Naive thymus-derived CD4-positive, alpha-beta T cell (primary cell): Measurements from ENCODE around the gene PSMB7. TPM values are rescaled to one million over a fixed set of nuclear protein-coding genes. Genes with fewer than 3 reads are reported as not detected.
A peak's percentile ranks its signal among the peaks of the same experiment; 100 is the strongest.

Experiments used
- ATAC-seq: fragments of 150-1000 bp; cut with Tn5 transposase; 2 replicates; pipeline ENCODE4 v1.10.0; 2021; ENCODE audit warnings: mild to moderate bottlenecking, moderate library complexity
- CTCF ChIA-PET: fragments of 350-600 bp; sonication (Branson Sonifier 250); formaldehyde crosslinking; loops from one replicate; lab custom pipeline; 2021; ENCODE audit warnings: antibody characterized with exemption; lab: Charles Lee
- POLR2A ChIA-PET: fragments of 350-600 bp; sonication (Branson Sonifier 250); formaldehyde crosslinking; loops from one replicate; lab custom pipeline; 2021; ENCODE audit warnings: antibody characterized with exemption, inconsistent platforms; lab: Charles Lee
- DNase-seq, 9 donors: peaks; one replicate each; pipeline versions ENCODE4 v3.0.0 to v3.0.0-alpha.2; 2020 to 2022; ENCODE audit warnings: mixed read lengths in 1 of 9
- H3K27ac ChIP-seq: one replicate; pipeline ENCODE4 v1.7.0; 2013; ENCODE audit warnings: mild to moderate bottlenecking, low read depth, low read length, moderate library complexity
- H3K27me3 ChIP-seq, 2 donors: one replicate each; pipeline ENCODE4 v1.7.0; 2013; ENCODE audit warnings: low read length in 2 of 2, mild to moderate bottlenecking in 2 of 2, moderate library complexity in 2 of 2; ENCODE audit not compliant: control insufficient read depth in 2 of 2, insufficient read depth in 2 of 2
- H3K36me3 ChIP-seq, 3 experiments: 1 replicate in 2 of 3; 2 replicates in 1 of 3; pipeline ENCODE4 v1.7.0; 2013; ENCODE audit warnings: low read length in 3 of 3, mild to moderate bottlenecking in 3 of 3, moderate library complexity in 1 of 3; ENCODE audit not compliant: insufficient read depth in 3 of 3, control insufficient read depth in 2 of 3
- H3K4me1 ChIP-seq, 2 donors: one replicate each; pipeline ENCODE4 v1.7.0; 2013; ENCODE audit warnings: low read length in 2 of 2, mild to moderate bottlenecking in 2 of 2, moderate library complexity in 1 of 2; ENCODE audit not compliant: control insufficient read depth in 2 of 2, insufficient read depth in 2 of 2
- H3K4me3 ChIP-seq: 2 replicates; pipeline ENCODE4 v1.7.0; 2013; ENCODE audit warnings: mild to moderate bottlenecking, low read length
- H3K9me3 ChIP-seq, 3 experiments: 1 replicate in 2 of 3; 2 replicates in 1 of 3; pipeline ENCODE4 v1.7.0; 2013; ENCODE audit warnings: low read length in 3 of 3; ENCODE audit not compliant: control insufficient read depth in 2 of 3
- H3K27ac Mint-ChIP-seq, 9 donors: one replicate each; pipeline ENCODE4 v1.8.0; 2020 to 2022; ENCODE audit warnings: mixed read lengths in 9 of 9, mild to moderate bottlenecking in 8 of 9, moderate library complexity in 5 of 9, inconsistent platforms in 2 of 9
- H3K27me3 Mint-ChIP-seq, 5 donors: one replicate each; pipeline ENCODE4 v1.8.0; 2021 to 2022; ENCODE audit warnings: mixed read lengths in 5 of 5, mild to moderate bottlenecking in 1 of 5
- H3K36me3 Mint-ChIP-seq, 5 donors: one replicate each; pipeline ENCODE4 v1.8.0; 2020 to 2022; ENCODE audit warnings: mixed read lengths in 5 of 5, mild to moderate bottlenecking in 3 of 5, inconsistent platforms in 1 of 5
- H3K4me1 Mint-ChIP-seq, 7 donors: one replicate each; pipeline ENCODE4 v1.8.0; 2020 to 2022; ENCODE audit warnings: mixed read lengths in 7 of 7, mild to moderate bottlenecking in 3 of 7, inconsistent platforms in 1 of 7
- H3K4me3 Mint-ChIP-seq, 10 donors: one replicate each; pipeline ENCODE4 v1.8.0; 2020 to 2022; ENCODE audit warnings: mild to moderate bottlenecking in 10 of 10, mixed read lengths in 10 of 10, moderate library complexity in 6 of 10, inconsistent platforms in 2 of 10
- H3K9me3 Mint-ChIP-seq, 11 donors: one replicate each; pipeline ENCODE4 v1.8.0; 2020 to 2022; ENCODE audit warnings: mixed read lengths in 11 of 11, mild to moderate bottlenecking in 4 of 11, inconsistent platforms in 1 of 11, moderate library complexity in 1 of 11
- intact Hi-C, 2 donors: fragments of 100-400 bp; cut with micrococcal nuclease; formaldehyde crosslinking; loops; one replicate each; pipeline ENCODE4 v1.15.1; 2023
- polyA plus RNA-seq, 2 donors: library from polyadenylated mRNA; unstranded; fragments of 300-500 nt; fragmentation: Illumina TruSeq; gene quantifications; one replicate each; pipeline ENCODE4 v1.2.3, GENCODE V29; 2021
- total RNA-seq, 6 experiments: library from RNA in 5 of 6; stranded (reverse) in 5 of 6; gene quantifications; 1 replicate in 5 of 6; 2 replicates in 1 of 6; pipeline ENCODE4 v1.2.3 and lab custom pipeline; 2021 to 2026

PSMB7 gene
- total and polyA plus RNA-seq, 7 experiments from 2014 or later, result 59.4 to 203 (median 73.9) TPM

DNA sequence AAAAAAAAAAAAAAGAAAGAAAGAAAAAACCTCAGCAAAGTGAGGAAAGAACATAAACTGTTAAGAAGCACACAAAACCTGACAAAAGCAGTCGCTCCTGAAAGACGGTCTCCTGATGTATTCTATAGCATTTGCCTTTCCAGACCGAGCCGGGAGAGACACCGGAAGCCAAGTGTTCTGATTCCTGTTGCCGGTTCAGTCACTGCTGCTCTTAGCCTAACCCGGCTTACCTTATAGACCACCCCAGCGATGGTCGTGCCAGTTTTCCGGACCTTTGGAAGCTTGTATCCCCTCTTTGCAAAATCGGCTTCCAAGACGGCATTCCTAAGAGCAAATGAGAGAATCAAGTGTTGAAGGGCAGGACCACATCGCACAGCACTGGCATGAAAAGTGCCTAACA is 630 bp downstream of the PSMB7 start:
- no peak for DNase-seq
- H3K4me1 Mint-ChIP-seq, result peaks cover 16 to 48% (median 40%) of the 10 kb centered on the region in 7 donors
- peaks cover 0 to 5% (median 2%) of the 10 kb centered on the region in 11 donors for H3K9me3 Mint-ChIP-seq
- peaks cover 9 to 41% (median 28%) of the 10 kb centered on the region in 5 donors for H3K36me3 Mint-ChIP-seq
- intact Hi-C loops, result loop anchor here (1.0 to 10.0 kb wide), 8 partner anchors 244 to 1150 kb away; partner anchors contain the start of genes ARPC5L (in 1 of the 2), DENND1A (in 1 of the 2), GOLGA1 (in 1 of the 2) and NR6A1 (in 1 of the 2)
- no peaks in the 10 kb centered on the region for H3K9me3 ChIP-seq
- peak overlapping the region; percentile 78 for H3K27ac ChIP-seq
- POLR2A ChIA-PET, result no interaction called here
- H3K27ac Mint-ChIP-seq, result peak overlapping the region; percentile 82 to 98 (median 94)
- H3K4me3 ChIP-seq, result peak overlapping the region; percentile 75
- ATAC-seq, result no peak
- no peaks in the 10 kb centered on the region for H3K27me3 Mint-ChIP-seq
- H3K4me1 ChIP-seq, result peaks cover 13 to 18% of the 10 kb centered on the region in 2 donors
- no peaks in the 10 kb centered on the region for H3K27me3 ChIP-seq
- CTCF ChIA-PET, result no interaction called here
- peak overlapping the region; percentile 93 to 99 (median 97) for H3K4me3 Mint-ChIP-seq
- H3K36me3 ChIP-seq, result peaks cover 19 to 44% (median 24%) of the 10 kb centered on the region in 3 experiments

DNA sequence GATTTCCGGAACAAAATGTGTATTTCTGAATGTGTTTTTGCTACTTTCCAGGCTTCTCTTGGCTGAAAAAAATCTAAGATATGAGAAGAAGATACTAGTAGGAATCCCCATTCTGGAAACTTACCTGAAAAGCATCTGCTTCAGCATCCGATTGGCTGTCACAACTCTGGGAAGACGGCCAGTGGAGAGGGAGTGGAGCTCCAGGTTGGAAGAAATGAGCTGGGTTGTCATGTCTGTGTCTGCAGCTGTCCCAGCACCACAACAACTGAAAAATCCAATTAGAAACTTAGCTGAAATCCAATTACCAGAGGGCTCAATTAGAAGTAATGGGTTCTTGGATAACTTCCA is 3.0 kb downstream of the PSMB7 start:
- peaks cover 0 to 5% (median 2%) of the 10 kb centered on the region in 11 donors for H3K9me3 Mint-ChIP-seq
- ATAC-seq (no peak), DNase-seq (no peak)
- H3K36me3 Mint-ChIP-seq, result peaks cover 9 to 60% (median 34%) of the 10 kb centered on the region in 5 donors
- peaks cover 13 to 18% of the 10 kb centered on the region in 2 donors for H3K4me1 ChIP-seq
- no peaks in the 10 kb centered on the region for H3K27me3 Mint-ChIP-seq
- H3K27ac ChIP-seq, result no peak overlapping the region
- peaks cover 18 to 63% (median 57%) of the 10 kb centered on the region in 7 donors for H3K4me1 Mint-ChIP-seq
- no peak overlapping the region for H3K4me3 ChIP-seq
- POLR2A ChIA-PET, result no interaction called here
- H3K36me3 ChIP-seq, result peaks cover 19 to 65% (median 27%) of the 10 kb centered on the region in 3 experiments
- CTCF ChIA-PET, result no interaction called here
- no peak overlapping the region for H3K27ac Mint-ChIP-seq
- no peak overlapping the region for H3K4me3 Mint-ChIP-seq
- no peaks in the 10 kb centered on the region for H3K9me3 ChIP-seq
- intact Hi-C loops, result loop anchor here (10.0 kb wide), 2 partner anchors 453 to 1147 kb away; partner anchors contain the start of genes ARPC5L (in 1 of the 2), RPL35 (in 1 of the 2) and STRBP (in 1 of the 2)
- no peaks in the 10 kb centered on the region for H3K27me3 ChIP-seq

DNA sequence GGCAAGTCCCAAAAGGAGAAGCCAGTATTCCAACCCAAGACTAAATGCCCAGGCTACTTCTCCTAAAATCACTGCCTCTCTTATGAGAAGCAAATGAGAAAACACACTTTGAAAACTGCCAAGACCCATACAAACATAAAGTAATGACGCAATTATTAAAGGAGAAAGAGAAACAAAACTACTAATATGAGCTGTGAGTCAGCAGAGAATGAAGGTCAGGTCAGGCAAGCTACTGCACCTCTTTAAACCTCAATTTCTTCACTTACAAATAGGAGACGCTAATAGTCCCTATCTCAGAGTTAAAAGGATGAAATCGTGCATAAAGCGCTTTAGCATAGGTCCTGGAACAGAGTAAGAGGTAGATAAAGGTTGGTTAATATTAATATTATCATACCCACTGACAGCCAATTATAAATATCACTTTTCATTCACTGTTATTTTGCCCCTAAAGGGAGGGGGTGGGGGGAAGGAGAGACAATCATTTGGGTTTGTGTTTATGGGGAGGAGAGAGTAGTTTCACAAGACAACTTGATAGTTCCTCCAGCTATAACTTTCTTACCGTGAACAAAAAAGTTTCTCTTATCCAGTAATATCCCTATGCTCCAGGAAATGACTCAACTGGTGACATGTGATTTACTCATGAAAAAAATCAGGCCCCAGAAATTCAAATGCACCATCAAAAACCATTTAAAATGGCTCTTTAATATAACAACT is 3.6 kb downstream of the PSMB7 start:
- Mint-ChIP-seq H3K27me3 (no peaks in the 10 kb centered on the region), H3K36me3 (peaks cover 9 to 62% (median 34%) of the 10 kb centered on the region in 5 donors), H3K4me3 (no peak overlapping the region), H3K9me3 (peaks cover 0 to 5% (median 2%) of the 10 kb centered on the region in 11 donors), H3K4me1 (peaks cover 18 to 68% (median 57%) of the 10 kb centered on the region in 7 donors), H3K27ac (no peak overlapping the region)
- Histone ChIP-seq H3K4me1 (peaks cover 13 to 18% of the 10 kb centered on the region in 2 donors), H3K9me3 (no peaks in the 10 kb centered on the region), H3K27me3 (no peaks in the 10 kb centered on the region), H3K27ac (no peak overlapping the region), H3K36me3 (peaks cover 19 to 70% (median 27%) of the 10 kb centered on the region in 3 experiments), H3K4me3 (no peak overlapping the region)
- ChIA-PET CTCF (no interaction called here), POLR2A (no interaction called here)
- intact Hi-C loops, result loop anchor here (2.0 to 10.0 kb wide), 3 partner anchors 125 to 1147 kb away; partner anchors contain the start of genes ARPC5L (in 1 of the 2), RPL35 (in 1 of the 2) and STRBP (in 1 of the 2)
- DNase-seq (no peak), ATAC-seq (no peak)

DNA sequence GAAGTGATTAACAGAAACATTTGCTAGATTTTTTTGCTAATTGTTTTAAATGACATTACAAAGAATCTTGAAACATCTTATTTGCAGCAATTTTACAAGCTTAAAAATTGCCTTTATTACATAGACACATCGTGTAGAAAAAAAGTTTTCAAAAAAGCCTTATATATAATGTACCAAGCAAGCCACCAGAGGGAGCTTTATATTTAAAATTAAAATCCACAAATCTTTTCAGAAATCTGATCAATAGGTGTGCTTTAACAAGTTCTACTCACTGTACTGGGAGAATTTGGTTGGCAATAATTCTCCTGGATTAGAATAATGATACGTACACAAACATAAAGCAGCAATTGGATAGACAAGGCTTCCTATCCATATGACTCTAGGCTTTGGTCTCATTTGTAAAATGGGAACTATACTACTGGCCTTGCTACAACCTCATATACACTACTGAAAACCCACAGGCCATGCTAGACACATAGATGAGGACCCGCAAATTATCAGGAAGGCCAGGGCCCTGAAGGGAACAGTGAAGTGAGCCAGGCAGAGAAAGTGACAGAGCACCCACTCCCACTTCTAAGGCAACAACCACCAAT is 4.8 kb downstream of the PSMB7 start:
- DNase-seq (no peak), ATAC-seq (no peak)
- Mint-ChIP-seq H3K4me3 (no peak overlapping the region), H3K4me1 (peaks cover 15 to 69% (median 54%) of the 10 kb centered on the region in 7 donors), H3K36me3 (peaks cover 9 to 71% (median 34%) of the 10 kb centered on the region in 5 donors), H3K9me3 (peaks cover 0 to 2% (median under 1%) of the 10 kb centered on the region in 11 donors), H3K27me3 (no peaks in the 10 kb centered on the region), H3K27ac (no peak overlapping the region)
- Histone ChIP-seq H3K4me3 (no peak overlapping the region), H3K36me3 (peaks cover 19 to 82% (median 29%) of the 10 kb centered on the region in 3 experiments), H3K4me1 (peaks cover 8 to 14% of the 10 kb centered on the region in 2 donors), H3K27me3 (no peaks in the 10 kb centered on the region), H3K9me3 (no peaks in the 10 kb centered on the region), H3K27ac (no peak overlapping the region)
- intact Hi-C loops, result loop anchor here (2.0 to 10.0 kb wide), 3 partner anchors 126 to 1146 kb away; partner anchors contain the start of genes ARPC5L (in 1 of the 2), RPL35 (in 1 of the 2) and STRBP (in 1 of the 2)
- ChIA-PET CTCF (interaction anchor here (0.9 to 1.6 kb wide), 3 partner anchors 8 to 126 kb away, joined by 3 to 6 read pairs (median 4); no protein-coding TSS in a partner anchor), POLR2A (no interaction called here)

DNA sequence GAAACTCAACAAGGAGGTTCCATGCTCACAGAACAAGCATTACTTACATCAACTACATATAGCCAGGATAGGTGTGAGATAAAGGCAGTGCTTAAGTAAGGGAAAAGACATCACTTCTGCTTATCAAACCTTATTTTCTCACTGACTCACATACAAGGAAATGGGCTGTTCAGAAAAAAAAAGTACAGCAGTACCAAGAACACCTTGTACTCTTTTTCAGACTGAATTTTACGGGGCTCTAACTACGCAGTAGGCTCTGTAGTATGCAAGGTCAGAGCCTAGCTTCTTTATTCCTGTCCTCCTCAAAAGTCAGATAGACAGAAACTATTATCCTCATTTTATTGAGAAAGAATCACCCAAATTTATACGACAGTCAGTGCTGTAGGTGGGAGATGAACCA is 5.8 kb downstream of the PSMB7 start:
- intact Hi-C loops, result no loop called here
- Mint-ChIP-seq H3K36me3 (peaks cover 13 to 72% (median 39%) of the 10 kb centered on the region in 5 donors), H3K27me3 (no peaks in the 10 kb centered on the region), H3K27ac (no peak overlapping the region), H3K9me3 (no peaks in the 10 kb centered on the region), H3K4me3 (no peak overlapping the region), H3K4me1 (peaks cover 9 to 65% (median 44%) of the 10 kb centered on the region in 7 donors)
- no peak overlapping the region for H3K4me3 ChIP-seq
- no peaks in the 10 kb centered on the region for H3K27me3 ChIP-seq
- H3K4me1 ChIP-seq, result peaks cover 4 to 6% of the 10 kb centered on the region in 2 donors
- peaks cover 19 to 88% (median 34%) of the 10 kb centered on the region in 3 experiments for H3K36me3 ChIP-seq
- no peak overlapping the region for H3K27ac ChIP-seq
- H3K9me3 ChIP-seq, result no peaks in the 10 kb centered on the region
- CTCF ChIA-PET, result interaction anchor here (1.6 kb wide), 1 partner anchor 127 kb away, joined by 4 read pairs; no protein-coding TSS in a partner anchor
- POLR2A ChIA-PET, result no interaction called here
- ATAC-seq (no peak), DNase-seq (no peak)

DNA sequence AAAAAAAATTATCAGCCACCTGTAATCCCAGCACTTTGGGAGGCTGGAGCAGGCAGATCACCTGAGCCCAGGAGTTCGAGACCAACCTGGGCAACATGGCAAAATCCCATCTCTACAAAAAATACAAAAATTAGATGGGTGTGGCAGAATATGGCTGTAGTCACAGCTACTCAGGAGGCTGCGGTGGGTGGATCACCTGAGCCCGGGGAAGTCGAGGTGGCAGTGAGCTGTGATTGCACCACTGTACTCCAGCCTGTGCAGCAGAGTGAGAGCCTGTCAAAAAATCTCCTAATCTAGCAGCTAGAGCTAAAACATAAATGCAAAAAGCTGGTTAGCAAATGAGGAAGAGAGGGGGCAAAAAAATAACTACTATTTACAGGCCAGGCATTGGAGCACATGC is 12.0 kb downstream of the PSMB7 start:
- no peak overlapping the region for H3K27ac ChIP-seq
- peaks cover 6 to 79% (median 25%) of the 10 kb centered on the region in 3 experiments for H3K36me3 ChIP-seq
- Mint-ChIP-seq H3K27ac (no peak overlapping the region), H3K4me1 (peaks cover 18 to 61% (median 40%) of the 10 kb centered on the region in 7 donors), H3K9me3 (peaks cover 0 to 1% (median 0%) of the 10 kb centered on the region in 11 donors), H3K4me3 (peak overlapping the region in 1 of 10 donors; percentile 32), H3K27me3 (no peaks in the 10 kb centered on the region), H3K36me3 (peaks cover 4 to 52% (median 24%) of the 10 kb centered on the region in 5 donors)
- ATAC-seq, result no peak
- no peaks in the 10 kb centered on the region for H3K27me3 ChIP-seq
- no peak overlapping the region for H3K4me3 ChIP-seq
- CTCF ChIA-PET, result no interaction called here
- no peaks in the 10 kb centered on the region for H3K9me3 ChIP-seq
- no peak for DNase-seq
- H3K4me1 ChIP-seq, result no peaks in the 10 kb centered on the region
- POLR2A ChIA-PET, result no interaction called here
- intact Hi-C loops, result no loop called here
